B cell (primary cell): ENCODE data around the gene PCDHA9. TPM values are rescaled to one million over a fixed set of nuclear protein-coding genes. Genes with fewer than 3 reads are reported as not detected.

Experiments used
- ATAC-seq: fragments of 200-7000 bp; cut with Tn5 transposase; one replicate; pipeline ENCODE4 v1.10.0; 2021; ENCODE audit warnings: low read depth, mild to moderate bottlenecking, moderate number of reproducible peaks, moderate library complexity
- CTCF ChIA-PET: fragments of 350-600 bp; sonication (Branson Sonifier 250); formaldehyde crosslinking; loops from one replicate; lab custom pipeline; 2021; ENCODE audit warnings: antibody characterized with exemption, inconsistent platforms; lab: Charles Lee
- POLR2A ChIA-PET: fragments of 350-600 bp; sonication (Branson Sonifier 250); formaldehyde crosslinking; loops from one replicate; lab custom pipeline; 2021; ENCODE audit warnings: antibody characterized with exemption; lab: Charles Lee
- DNase-seq: peaks from one replicate; pipeline ENCODE4 v3.0.0; 2013
- H2AFZ ChIP-seq: 2 replicates; pipeline ENCODE4 v1.6.1; 2012; ENCODE audit warnings: mild to moderate bottlenecking, low read depth, low read length; ENCODE audit not compliant: insufficient read depth, poor library complexity, severe bottlenecking
- H3K27ac ChIP-seq, 2 donors: 1 replicate in 1 of 2; 2 replicates in 1 of 2; pipeline ENCODE4 v1.5.1; 2012 to 2013; ENCODE audit warnings: low read length in 2 of 2, mild to moderate bottlenecking in 2 of 2, moderate library complexity in 1 of 2
- H3K27me3 ChIP-seq, 4 experiments: fragments of 200-600 bp in 1 of 4; sonication (generic) in 1 of 4; replicated peaks in 1 of 4; 1 replicate in 2 of 4; 2 replicates in 2 of 4; pipeline versions ENCODE4 v1.6.1 to v1.7.0; 2013 to 2016; ENCODE audit warnings: low read length in 3 of 4, mild to moderate bottlenecking in 2 of 4, mixed read lengths in 1 of 4, moderate library complexity in 1 of 4; ENCODE audit not compliant: insufficient read depth in 4 of 4, control insufficient read depth in 3 of 4; ENCODE audit errors: control extremely low read depth in 1 of 4
- H3K36me3 ChIP-seq, 2 experiments: replicated peaks in 1 of 2; 1 replicate in 1 of 2; 2 replicates in 1 of 2; pipeline versions ENCODE4 v1.6.1 to v1.7.1; 2013; ENCODE audit warnings: low read length in 1 of 2; ENCODE audit not compliant: insufficient read depth in 2 of 2, control insufficient read depth in 1 of 2; ENCODE audit errors: control extremely low read depth in 1 of 2, extremely low read depth in 1 of 2
- H3K4me1 ChIP-seq, 2 donors: fragments of 200-600 bp in 1 of 2; sonication (generic) in 1 of 2; 1 replicate in 1 of 2; 2 replicates in 1 of 2; pipeline versions ENCODE4 v1.5.1 to v1.6.1; 2013 to 2017; ENCODE audit warnings: low read length in 2 of 2; ENCODE audit not compliant: control insufficient read depth in 2 of 2, insufficient read depth in 2 of 2
- H3K4me2 ChIP-seq: replicated peaks from 2 replicates; pipeline ENCODE3; 2012; ENCODE audit warnings: mild to moderate bottlenecking, low read depth, low read length; ENCODE audit not compliant: poor library complexity, severe bottlenecking
- H3K4me3 ChIP-seq, 5 experiments: fragments of 200-600 bp in 1 of 5; sonication (generic) in 1 of 5; 1 replicate in 3 of 5; 2 replicates in 2 of 5; pipeline versions ENCODE4 v1.5.1 to v1.7.0; 2011 to 2016; ENCODE audit warnings: low read length in 4 of 5, mild to moderate bottlenecking in 4 of 5, low read depth in 2 of 5, control low read depth in 1 of 5, moderate library complexity in 1 of 5; ENCODE audit not compliant: insufficient read depth in 1 of 5; ENCODE audit errors: control extremely low read depth in 1 of 5, extremely low read depth in 1 of 5
- H3K79me2 ChIP-seq: fragments of 200-600 bp; sonication (generic); one replicate; pipeline ENCODE4 v1.6.0; 2016; ENCODE audit warnings: low read length; ENCODE audit not compliant: control insufficient read depth, insufficient read depth
- H3K9ac ChIP-seq: fragments of 200-600 bp; sonication (generic); 2 replicates; pipeline ENCODE4 v1.6.1; 2017; ENCODE audit warnings: mild to moderate bottlenecking, low read length, moderate library complexity
- H3K9me3 ChIP-seq, 3 donors: one replicate each; pipeline versions ENCODE4 v1.6.1 to v1.7.1; 2013; ENCODE audit warnings: low read length in 2 of 3; ENCODE audit not compliant: control insufficient read depth in 2 of 3, insufficient read depth in 1 of 3; ENCODE audit errors: control extremely low read depth in 1 of 3
- H4K20me1 ChIP-seq: 2 replicates; pipeline ENCODE4 v1.6.0; 2012; ENCODE audit warnings: mild to moderate bottlenecking, low read length; ENCODE audit not compliant: insufficient read depth, control insufficient read depth, poor library complexity, severe bottlenecking
- H3K27ac Mint-ChIP-seq: one replicate; pipeline ENCODE4 v1.8.0; 2021; ENCODE audit warnings: mixed read lengths
- H3K27me3 Mint-ChIP-seq: one replicate; pipeline ENCODE4 v1.8.0; 2021; ENCODE audit warnings: mixed read lengths
- H3K4me1 Mint-ChIP-seq: one replicate; pipeline ENCODE4 v1.8.0; 2021; ENCODE audit warnings: mixed read lengths
- H3K4me3 Mint-ChIP-seq: one replicate; pipeline ENCODE4 v1.8.0; 2021; ENCODE audit warnings: mixed read lengths
- H3K9me3 Mint-ChIP-seq: one replicate; pipeline ENCODE4 v1.8.0; 2022; ENCODE audit warnings: mixed read lengths; ENCODE audit not compliant: insufficient read depth
- EZH2 ChIP-seq: IDR thresholded peaks from 2 replicates; pipeline ENCODE4 v1.6.1; 2012; ENCODE audit warnings: borderline replicate concordance, low read depth, mild to moderate bottlenecking, moderate library complexity, low read length; ENCODE audit not compliant: insufficient read depth, poor library complexity, severe bottlenecking
- WGBS: methylation state at CpG from one replicate; pipeline ENCODE4 v1.1.5; 2013; ENCODE audit warnings: missing lambda C conversion rate; ENCODE audit not compliant: insufficient coverage; 5-methylcytosine and 5-hydroxymethylcytosine counted together
- intact Hi-C: fragments of 100-400 bp; cut with micrococcal nuclease; formaldehyde crosslinking; loops from one replicate; pipeline ENCODE4 v1.10.0; 2022
- polyA plus RNA-seq: library from polyadenylated mRNA; depleted of rRNA; stranded (reverse); fragments of >200 nt; gene quantifications from 2 replicates; pipeline ENCODE4 v1.2.3, GENCODE V29; 2012
- total RNA-seq, 2 donors: library from RNA; stranded (reverse); fragments of 120-200 nt in 1 of 2; gene quantifications; 1 replicate in 1 of 2; 2 replicates in 1 of 2; pipeline versions ENCODE4 v1.2.3 to v1.2.4, GENCODE V29; 2013 to 2022
- TF ChIP-seq, protein P1 (sequence below): fragments of 200-600 bp; IDR thresholded peaks from one replicate; pipeline ENCODE4 v1.8.0; 2022; ENCODE audit warnings: antibody characterized with exemption, mild to moderate bottlenecking

Gene PCDHA9
- total and polyA plus RNA-seq, 2 donors (not counting 1 experiment from before 2014, with no cell fraction given): not detected

- no peak overlapping the region for H3K27ac Mint-ChIP-seq
- Histone ChIP-seq H3K27ac (no peak overlapping the region), H3K4me2 (no peak overlapping the region), H3K9ac (no peak overlapping the region), H3K4me1 (no peaks in the 10 kb centered on the region), H4K20me1 (no peaks in the 10 kb centered on the region), H2AFZ (no peak overlapping the region), H3K4me3 (no peak overlapping the region), H3K27me3 (no peaks in the 10 kb centered on the region), H3K36me3 (no peaks in the 10 kb centered on the region), H3K79me2 (no peaks in the 10 kb centered on the region), H3K9me3 (peaks cover 0 to 35% (median 0%) of the 10 kb centered on the region in 3 donors)
- no peak overlapping the region for H3K4me3 Mint-ChIP-seq
- ChIA-PET CTCF (no interaction called here), POLR2A (no interaction called here)
- TF ChIP-seq, protein P1, sequence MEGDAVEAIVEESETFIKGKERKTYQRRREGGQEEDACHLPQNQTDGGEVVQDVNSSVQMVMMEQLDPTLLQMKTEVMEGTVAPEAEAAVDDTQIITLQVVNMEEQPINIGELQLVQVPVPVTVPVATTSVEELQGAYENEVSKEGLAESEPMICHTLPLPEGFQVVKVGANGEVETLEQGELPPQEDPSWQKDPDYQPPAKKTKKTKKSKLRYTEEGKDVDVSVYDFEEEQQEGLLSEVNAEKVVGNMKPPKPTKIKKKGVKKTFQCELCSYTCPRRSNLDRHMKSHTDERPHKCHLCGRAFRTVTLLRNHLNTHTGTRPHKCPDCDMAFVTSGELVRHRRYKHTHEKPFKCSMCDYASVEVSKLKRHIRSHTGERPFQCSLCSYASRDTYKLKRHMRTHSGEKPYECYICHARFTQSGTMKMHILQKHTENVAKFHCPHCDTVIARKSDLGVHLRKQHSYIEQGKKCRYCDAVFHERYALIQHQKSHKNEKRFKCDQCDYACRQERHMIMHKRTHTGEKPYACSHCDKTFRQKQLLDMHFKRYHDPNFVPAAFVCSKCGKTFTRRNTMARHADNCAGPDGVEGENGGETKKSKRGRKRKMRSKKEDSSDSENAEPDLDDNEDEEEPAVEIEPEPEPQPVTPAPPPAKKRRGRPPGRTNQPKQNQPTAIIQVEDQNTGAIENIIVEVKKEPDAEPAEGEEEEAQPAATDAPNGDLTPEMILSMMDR: no peak
- TF ChIP-seq EZH2: no peak
- DNase-seq: no peak
- WGBS: 55% methylated on average over 76 of the region's 76 CpGs
- ATAC-seq: no peak
- H3K9me3 Mint-ChIP-seq: no peaks in the 10 kb centered on the region
- intact Hi-C loops: no loop called here
- peaks cover 6% of the 10 kb centered on the region for H3K27me3 Mint-ChIP-seq
- H3K4me1 Mint-ChIP-seq: no peaks in the 10 kb centered on the region
Measured at GRCh38 chr5:140862441-140863295, 14.5 kb downstream of the PCDHA9 start.
